ENCODE measurements around the gene SLC35D2.
"Not testable (repeated sequence)": the region's sequence is repeated elsewhere in the genome, so short reads cannot be mapped to it uniquely, and the experiment has no call there.

The SLC35D2 gene

GRCh38 chr9:96361668-96362067 is 21.8 kb downstream of the SLC35D2 start:
- FAIRE-seq = no peak
- no peak for DNase-seq (ENCODE audit: low spot score)

- DNase-seq (ENCODE audit: low spot score) (no peak), FAIRE-seq (no peak)
These were observed 22.5 kb downstream of the SLC35D2 start for GRCh38 chr9:96360976-96361375.

GRCh38 chr9:96360523-96360922 is 23.0 kb downstream of the SLC35D2 start:
- DNase-seq (ENCODE audit: low spot score); FAIRE-seq: not testable (repeated sequence)

DNA sequence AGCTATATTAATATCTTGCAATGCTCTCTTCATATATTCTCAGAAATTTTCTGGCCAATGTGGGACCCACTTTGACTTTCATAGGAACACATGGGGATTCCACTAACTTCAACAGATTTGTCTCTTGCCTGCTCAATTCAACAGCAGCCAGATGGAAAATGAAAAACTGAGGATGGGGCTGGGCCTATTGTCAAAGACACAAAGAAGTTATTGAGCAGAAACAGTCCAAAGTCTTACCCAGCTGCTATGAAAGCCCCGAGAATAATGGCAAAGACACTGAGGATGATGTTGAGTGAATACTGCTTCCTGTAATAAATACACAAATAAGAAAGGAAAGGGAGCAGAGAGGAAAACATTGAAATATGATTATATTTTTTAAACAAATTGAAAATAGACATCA is 32.6 kb downstream of the SLC35D2 start:
- DNase-seq (ENCODE audit: low spot score) (no peak), FAIRE-seq (no peak)

- FAIRE-seq (no peak), DNase-seq (ENCODE audit: low spot score) (no peak)
These were observed 35.2 kb downstream of the SLC35D2 start for GRCh38 chr9:96348261-96348660.

DNA sequence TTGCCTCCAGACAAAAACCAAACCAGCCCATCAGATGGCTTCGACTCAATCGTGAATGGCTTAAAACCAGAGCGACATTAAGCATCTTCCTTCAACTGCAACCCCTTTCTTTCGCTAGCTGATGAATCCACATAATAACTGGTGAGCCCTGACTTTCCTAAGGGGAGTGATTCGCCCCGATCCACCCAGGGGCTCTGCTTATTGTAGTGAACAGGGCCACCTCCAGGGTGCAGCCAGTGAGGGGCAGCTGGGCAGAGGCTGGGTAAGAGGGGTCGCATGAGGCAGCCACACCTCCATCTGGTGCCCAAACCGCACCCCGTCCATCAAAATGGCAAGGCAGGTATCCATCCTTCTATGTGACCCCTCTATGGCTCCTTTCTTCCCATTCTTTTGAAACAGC is 38.0 kb downstream of the SLC35D2 start:
- no peak for DNase-seq (ENCODE audit: low spot score)

DNA sequence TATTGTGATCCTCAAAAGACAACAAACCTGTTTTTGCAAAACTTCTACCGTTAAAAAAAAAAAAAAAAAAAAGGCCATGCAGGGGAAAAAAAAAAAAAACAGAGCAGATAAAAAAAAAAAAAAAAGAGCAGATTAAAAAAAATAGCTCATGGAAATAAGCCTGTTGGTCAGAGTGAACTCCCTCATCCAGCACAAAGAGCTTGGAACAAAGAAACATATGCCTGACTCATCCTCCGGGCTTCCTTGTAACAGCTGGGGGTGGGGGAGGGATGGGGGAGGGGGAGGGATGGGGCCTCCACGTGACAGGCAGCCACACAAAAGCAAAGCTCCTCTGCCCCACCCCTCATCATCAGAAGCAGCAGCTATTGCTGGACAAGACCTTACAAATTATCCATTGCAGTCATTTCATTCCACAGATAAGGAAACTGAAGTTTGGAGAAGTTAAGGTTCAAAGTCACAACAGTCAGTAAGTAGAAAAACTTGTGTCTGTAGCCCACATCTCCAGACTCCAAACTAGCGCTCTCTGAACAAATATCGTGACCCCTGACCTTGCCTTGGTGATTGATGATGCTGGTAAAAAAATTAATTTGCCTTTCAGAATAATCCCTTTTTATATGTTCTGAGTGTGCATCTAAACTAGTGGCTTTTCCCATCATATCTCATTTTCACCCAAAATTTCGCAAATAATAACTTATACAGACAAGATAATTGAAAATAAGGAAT is 38.9 kb downstream of the SLC35D2 start:
- peak; percentile 72 for FAIRE-seq
- peak; percentile 90 for DNase-seq (ENCODE audit: low spot score)

More for the DNA sequence above, 38.0 kb downstream of the SLC35D2 start:
- no peak for FAIRE-seq

- DNase-seq (ENCODE audit: low spot score) (no peak), FAIRE-seq (no peak)
These were observed 39.8 kb downstream of the SLC35D2 start for GRCh38 chr9:96343515-96344360.

DNA sequence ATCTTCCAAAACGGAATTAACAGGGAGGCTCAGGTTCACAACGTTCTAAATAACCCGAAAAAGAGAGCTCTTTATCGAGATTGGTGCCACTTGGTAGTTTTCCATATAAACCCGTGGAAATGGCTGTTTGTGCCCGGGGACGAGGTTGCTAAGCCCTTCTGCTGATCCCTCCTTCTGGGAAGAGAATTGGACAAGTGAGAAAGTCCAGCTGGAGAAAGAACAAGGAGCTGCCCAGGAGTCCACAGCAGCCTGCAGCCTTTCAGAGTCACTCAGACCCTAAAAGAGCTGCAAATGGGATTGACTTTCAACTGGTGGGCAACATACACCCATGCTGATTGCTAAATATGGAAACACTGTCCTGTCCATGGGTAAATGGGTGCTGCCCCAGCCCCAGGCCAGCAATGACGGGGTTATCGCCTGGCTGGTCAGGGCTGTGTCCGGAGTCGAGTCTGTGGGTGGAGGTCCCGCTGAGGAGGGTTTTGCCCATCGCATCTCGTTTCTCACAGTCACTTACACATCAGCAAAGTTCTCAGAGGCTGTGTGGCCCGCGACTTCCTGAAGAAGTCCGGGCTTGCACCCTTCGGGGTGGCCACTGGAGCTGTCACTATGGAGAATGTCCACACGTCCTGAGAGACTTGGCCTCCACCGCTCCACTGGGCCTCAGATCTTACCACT is 40.8 kb downstream of the SLC35D2 start:
- no peak for DNase-seq (ENCODE audit: low spot score)
- no peak for FAIRE-seq

GRCh38 chr9:96340707-96341106 is 42.8 kb downstream of the SLC35D2 start:
- no peak for DNase-seq (ENCODE audit: low spot score)
- FAIRE-seq = peak; percentile 2

- DNase-seq (ENCODE audit: low spot score) = no peak
- no peak for FAIRE-seq
These were observed 45.2 kb downstream of the SLC35D2 start for GRCh38 chr9:96338299-96338698.

GRCh38 chr9:96333958-96334357 is 49.6 kb downstream of the SLC35D2 start:
- DNase-seq (ENCODE audit: low spot score) = no peak
- no peak for FAIRE-seq

- FAIRE-seq (no peak), DNase-seq (ENCODE audit: low spot score) (peak; percentile 29)
These were observed 52.1 kb downstream of the SLC35D2 start for GRCh38 chr9:96331236-96331947.

DNA sequence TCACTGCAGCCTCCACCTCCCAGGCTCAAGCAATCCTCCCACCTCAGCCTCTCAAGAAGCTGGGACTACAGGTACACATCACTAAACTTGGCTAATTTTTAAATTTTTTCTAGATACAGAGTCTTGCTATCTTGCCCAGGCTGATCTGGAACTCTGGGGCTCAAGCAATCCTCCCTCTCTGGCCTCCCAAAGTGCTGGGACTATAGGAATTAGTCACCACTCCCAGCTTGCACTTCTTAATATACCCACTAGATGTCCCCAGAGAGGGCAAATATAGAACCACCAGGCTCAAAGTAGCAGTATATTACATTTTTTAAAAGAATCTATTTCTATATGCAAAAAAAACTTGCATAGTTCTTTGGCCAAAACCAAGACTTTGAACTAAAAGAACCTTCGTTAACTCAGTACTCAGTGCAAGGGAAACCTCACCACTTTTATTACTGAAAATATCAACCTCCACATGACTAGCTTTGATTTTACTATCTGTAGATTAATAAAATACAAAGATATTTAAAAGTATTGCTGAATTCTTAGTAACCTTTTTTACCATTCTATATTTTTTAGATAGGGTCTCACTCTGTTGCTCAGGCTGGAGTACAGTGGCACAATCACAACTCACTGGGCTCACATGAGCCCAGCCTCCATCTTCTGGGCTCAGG is 55.7 kb downstream of the SLC35D2 start:
- peak; percentile 84 for FAIRE-seq
- DNase-seq (ENCODE audit: low spot score) = peak; percentile 60

- FAIRE-seq (no peak), DNase-seq (ENCODE audit: low spot score) (no peak)
These were observed 60.3 kb downstream of the SLC35D2 start for GRCh38 chr9:96323169-96323568.

- FAIRE-seq; DNase-seq (ENCODE audit: low spot score): not testable (repeated sequence)
These were observed 60.8 kb downstream of the SLC35D2 start for GRCh38 chr9:96322736-96323135.

- not testable (repeated sequence) for DNase-seq (ENCODE audit: low spot score); FAIRE-seq
These were observed 61.3 kb downstream of the SLC35D2 start for GRCh38 chr9:96322210-96322609.

- DNase-seq (ENCODE audit: low spot score) (no peak), FAIRE-seq (no peak)
These were observed 62.0 kb downstream of the SLC35D2 start for GRCh38 chr9:96321515-96321914.

GRCh38 chr9:96320749-96321280 is 62.7 kb downstream of the SLC35D2 start:
- no peak for FAIRE-seq
- DNase-seq (ENCODE audit: low spot score) = no peak

DNA sequence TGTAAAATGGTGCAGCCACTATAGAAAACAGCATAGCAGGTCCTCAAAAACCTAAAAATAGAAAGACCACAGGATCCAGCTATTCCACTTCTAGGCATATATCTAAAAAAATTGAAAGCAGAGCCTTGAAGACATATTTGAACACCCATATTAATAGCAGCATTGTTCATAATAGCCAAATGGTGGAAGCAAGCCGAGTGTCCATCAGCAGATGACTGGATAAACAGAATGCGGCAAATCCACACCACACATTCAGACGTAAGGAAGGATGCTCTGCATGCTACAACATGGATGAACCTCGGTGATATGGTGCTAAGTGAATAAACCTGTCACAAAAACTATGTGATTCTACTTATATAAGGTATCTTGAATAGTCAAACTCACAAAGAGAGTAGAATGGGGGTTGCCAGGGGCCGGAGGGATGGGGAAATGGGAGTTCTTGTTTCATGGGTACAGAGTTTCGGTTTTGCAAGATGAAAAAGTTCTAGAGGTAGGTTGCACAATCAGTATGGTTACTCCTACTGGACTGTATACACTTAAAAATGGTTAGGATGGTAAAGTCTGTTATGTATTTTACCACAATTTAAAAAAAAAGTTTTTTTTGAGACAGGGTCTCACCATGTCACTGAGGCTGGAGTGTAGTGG is 64.5 kb downstream of the SLC35D2 start:
- FAIRE-seq (no peak), DNase-seq (ENCODE audit: low spot score) (no peak)

Data from RCC 7860 (cell line).